ENCODE measurements around the gene SMYD3. TPM values are rescaled to one million over a fixed set of nuclear protein-coding genes. Genes with fewer than 3 reads are reported as not detected.

SMYD3 gene
- total RNA-seq, 1 donor from 2014 or later, result 35.4 TPM

- Mint-ChIP-seq H3K27ac (ENCODE audit: unreplicated experiment) (no peak overlapping the region), H3K27me3 (ENCODE audit: unreplicated experiment) (no peaks in the 10 kb centered on the region), H3K36me3 (ENCODE audit: unreplicated experiment) (no peaks in the 10 kb centered on the region), H3K4me3 (ENCODE audit: unreplicated experiment) (no peak overlapping the region), H3K4me1 (ENCODE audit: low read depth, unreplicated experiment) (peaks cover 3% of the 10 kb centered on the region), H3K9me3 (ENCODE audit: unreplicated experiment) (no peaks in the 10 kb centered on the region)
- no peak for DNase-seq
- TF ChIP-seq CTCF (IDR thresholded peaks at IDR 0.05; ENCODE audit: partially characterized antibody, unreplicated experiment), result no peak
Measured at GRCh38 chr1:245934409-245934808, 572.7 kb downstream of the SMYD3 start.

GRCh38 chr1:245933431-245934045 is 573.5 kb downstream of the SMYD3 start:
- no peak for TF ChIP-seq CTCF (IDR thresholded peaks at IDR 0.05; ENCODE audit: partially characterized antibody, unreplicated experiment)
- Mint-ChIP-seq H3K4me1 (ENCODE audit: low read depth, unreplicated experiment) (peaks cover 3% of the 10 kb centered on the region), H3K36me3 (ENCODE audit: unreplicated experiment) (no peaks in the 10 kb centered on the region), H3K27ac (ENCODE audit: unreplicated experiment) (no peak overlapping the region), H3K27me3 (ENCODE audit: unreplicated experiment) (no peaks in the 10 kb centered on the region), H3K4me3 (ENCODE audit: unreplicated experiment) (no peak overlapping the region), H3K9me3 (ENCODE audit: unreplicated experiment) (no peaks in the 10 kb centered on the region)
- no peak for DNase-seq

GRCh38 chr1:245932302-245932972 is 574.6 kb downstream of the SMYD3 start:
- H3K27ac Mint-ChIP-seq (ENCODE audit: unreplicated experiment), result no peak overlapping the region
- H3K4me3 Mint-ChIP-seq (ENCODE audit: unreplicated experiment), result no peak overlapping the region
- peaks cover 3% of the 10 kb centered on the region for H3K4me1 Mint-ChIP-seq (ENCODE audit: low read depth, unreplicated experiment)
- no peak for DNase-seq
- H3K36me3 Mint-ChIP-seq (ENCODE audit: unreplicated experiment), result no peaks in the 10 kb centered on the region
- H3K27me3 Mint-ChIP-seq (ENCODE audit: unreplicated experiment), result no peaks in the 10 kb centered on the region
- H3K9me3 Mint-ChIP-seq (ENCODE audit: unreplicated experiment), result no peaks in the 10 kb centered on the region
- no peak for TF ChIP-seq CTCF (IDR thresholded peaks at IDR 0.05; ENCODE audit: partially characterized antibody, unreplicated experiment)

GRCh38 chr1:245931450-245931849 is 575.6 kb downstream of the SMYD3 start:
- peaks cover 3% of the 10 kb centered on the region for H3K4me1 Mint-ChIP-seq (ENCODE audit: low read depth, unreplicated experiment)
- TF ChIP-seq CTCF (IDR thresholded peaks at IDR 0.05; ENCODE audit: partially characterized antibody, unreplicated experiment), result no peak
- no peak overlapping the region for H3K27ac Mint-ChIP-seq (ENCODE audit: unreplicated experiment)
- H3K36me3 Mint-ChIP-seq (ENCODE audit: unreplicated experiment), result no peaks in the 10 kb centered on the region
- no peak overlapping the region for H3K4me3 Mint-ChIP-seq (ENCODE audit: unreplicated experiment)
- H3K27me3 Mint-ChIP-seq (ENCODE audit: unreplicated experiment), result no peaks in the 10 kb centered on the region
- no peaks in the 10 kb centered on the region for H3K9me3 Mint-ChIP-seq (ENCODE audit: unreplicated experiment)
- DNase-seq, result no peak

GRCh38 chr1:245929224-245929623 is 577.9 kb downstream of the SMYD3 start:
- DNase-seq, result no peak
- Mint-ChIP-seq H3K9me3 (ENCODE audit: unreplicated experiment) (no peaks in the 10 kb centered on the region), H3K4me3 (ENCODE audit: unreplicated experiment) (no peak overlapping the region), H3K27ac (ENCODE audit: unreplicated experiment) (no peak overlapping the region), H3K4me1 (ENCODE audit: low read depth, unreplicated experiment) (peaks cover 3% of the 10 kb centered on the region), H3K36me3 (ENCODE audit: unreplicated experiment) (no peaks in the 10 kb centered on the region), H3K27me3 (ENCODE audit: unreplicated experiment) (no peaks in the 10 kb centered on the region)
- TF ChIP-seq CTCF (IDR thresholded peaks at IDR 0.05; ENCODE audit: partially characterized antibody, unreplicated experiment), result no peak
